ENCODE measurements around the gene CYB561A3.

- TF ChIP-seq USF2 (IDR thresholded peaks at IDR 0.05) = no peak
- TF ChIP-seq, protein P1, sequence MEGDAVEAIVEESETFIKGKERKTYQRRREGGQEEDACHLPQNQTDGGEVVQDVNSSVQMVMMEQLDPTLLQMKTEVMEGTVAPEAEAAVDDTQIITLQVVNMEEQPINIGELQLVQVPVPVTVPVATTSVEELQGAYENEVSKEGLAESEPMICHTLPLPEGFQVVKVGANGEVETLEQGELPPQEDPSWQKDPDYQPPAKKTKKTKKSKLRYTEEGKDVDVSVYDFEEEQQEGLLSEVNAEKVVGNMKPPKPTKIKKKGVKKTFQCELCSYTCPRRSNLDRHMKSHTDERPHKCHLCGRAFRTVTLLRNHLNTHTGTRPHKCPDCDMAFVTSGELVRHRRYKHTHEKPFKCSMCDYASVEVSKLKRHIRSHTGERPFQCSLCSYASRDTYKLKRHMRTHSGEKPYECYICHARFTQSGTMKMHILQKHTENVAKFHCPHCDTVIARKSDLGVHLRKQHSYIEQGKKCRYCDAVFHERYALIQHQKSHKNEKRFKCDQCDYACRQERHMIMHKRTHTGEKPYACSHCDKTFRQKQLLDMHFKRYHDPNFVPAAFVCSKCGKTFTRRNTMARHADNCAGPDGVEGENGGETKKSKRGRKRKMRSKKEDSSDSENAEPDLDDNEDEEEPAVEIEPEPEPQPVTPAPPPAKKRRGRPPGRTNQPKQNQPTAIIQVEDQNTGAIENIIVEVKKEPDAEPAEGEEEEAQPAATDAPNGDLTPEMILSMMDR (IDR thresholded peaks at IDR 0.05) = no peak
- TF ChIP-seq POLR2A (IDR thresholded peaks at IDR 0.05; ENCODE audit: low read length) = no peak
- no peak for TF ChIP-seq MAFK (IDR thresholded peaks at IDR 0.05; ENCODE audit: partially characterized antibody)
- no peak for TF ChIP-seq PHF8 (IDR thresholded peaks at IDR 0.05; ENCODE audit: borderline replicate concordance, low read depth)
- no peak for TF ChIP-seq HMGXB4 (CRISPR knock-in tag; IDR thresholded peaks at IDR 0.05; ENCODE audit: borderline replicate concordance)
- no peak for TF ChIP-seq BHLHE40 (IDR thresholded peaks at IDR 0.05; ENCODE audit: low read depth, low read length)
- no peak for TF ChIP-seq ELK1 (IDR thresholded peaks at IDR 0.05; ENCODE audit: low read depth, low read length)
- TF ChIP-seq ZSCAN20 (CRISPR knock-in tag; IDR thresholded peaks at IDR 0.05) = no peak
These were observed 51.9 kb downstream of the CYB561A3 start for GRCh38 chr11:61309739-61310138.

All from A549 (cell line).